ENCODE data around the gene MAP7D2.

DNA sequence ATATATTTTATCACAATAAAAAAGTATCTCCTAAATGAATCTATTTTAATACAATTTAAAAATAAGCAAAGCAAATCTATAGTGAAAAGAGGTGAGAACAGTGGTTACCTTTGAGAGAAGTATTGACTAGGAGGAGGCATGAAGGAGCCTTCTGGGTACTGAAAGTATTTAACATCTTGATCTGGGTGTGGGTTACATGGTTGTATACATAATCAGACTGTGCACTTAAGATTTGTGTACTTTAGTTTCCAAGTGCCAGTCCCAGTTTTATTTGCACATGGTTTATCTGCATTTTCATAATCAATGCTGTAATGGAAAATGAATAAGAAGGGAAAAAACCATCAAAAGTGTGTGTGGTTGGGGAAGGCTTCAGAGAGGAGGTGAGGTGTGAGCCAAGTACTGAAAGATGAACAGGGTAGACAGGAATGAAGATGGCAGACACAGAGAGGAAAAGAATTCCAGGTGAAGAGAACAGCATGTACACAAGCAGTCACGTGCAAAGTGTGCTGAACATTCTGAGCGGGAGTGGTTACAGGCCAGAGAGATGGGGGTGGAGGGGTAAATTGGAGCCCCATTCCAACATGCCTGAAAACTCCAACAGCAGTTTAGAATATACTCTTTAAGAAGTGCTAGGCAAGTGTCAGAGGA, 14.6 kb downstream of the MAP7D2 start:
- TF ChIP-seq, protein P1, sequence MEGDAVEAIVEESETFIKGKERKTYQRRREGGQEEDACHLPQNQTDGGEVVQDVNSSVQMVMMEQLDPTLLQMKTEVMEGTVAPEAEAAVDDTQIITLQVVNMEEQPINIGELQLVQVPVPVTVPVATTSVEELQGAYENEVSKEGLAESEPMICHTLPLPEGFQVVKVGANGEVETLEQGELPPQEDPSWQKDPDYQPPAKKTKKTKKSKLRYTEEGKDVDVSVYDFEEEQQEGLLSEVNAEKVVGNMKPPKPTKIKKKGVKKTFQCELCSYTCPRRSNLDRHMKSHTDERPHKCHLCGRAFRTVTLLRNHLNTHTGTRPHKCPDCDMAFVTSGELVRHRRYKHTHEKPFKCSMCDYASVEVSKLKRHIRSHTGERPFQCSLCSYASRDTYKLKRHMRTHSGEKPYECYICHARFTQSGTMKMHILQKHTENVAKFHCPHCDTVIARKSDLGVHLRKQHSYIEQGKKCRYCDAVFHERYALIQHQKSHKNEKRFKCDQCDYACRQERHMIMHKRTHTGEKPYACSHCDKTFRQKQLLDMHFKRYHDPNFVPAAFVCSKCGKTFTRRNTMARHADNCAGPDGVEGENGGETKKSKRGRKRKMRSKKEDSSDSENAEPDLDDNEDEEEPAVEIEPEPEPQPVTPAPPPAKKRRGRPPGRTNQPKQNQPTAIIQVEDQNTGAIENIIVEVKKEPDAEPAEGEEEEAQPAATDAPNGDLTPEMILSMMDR (IDR thresholded peaks at IDR 0.05; ENCODE audit: low read depth, low read length, missing input control), result no peak
- no peak for TF ChIP-seq SP1 (IDR thresholded peaks at IDR 0.05)
- no peak for TF ChIP-seq TAF1 (conservative IDR thresholded peaks at IDR 0.05)
- TF ChIP-seq, protein P2, sequence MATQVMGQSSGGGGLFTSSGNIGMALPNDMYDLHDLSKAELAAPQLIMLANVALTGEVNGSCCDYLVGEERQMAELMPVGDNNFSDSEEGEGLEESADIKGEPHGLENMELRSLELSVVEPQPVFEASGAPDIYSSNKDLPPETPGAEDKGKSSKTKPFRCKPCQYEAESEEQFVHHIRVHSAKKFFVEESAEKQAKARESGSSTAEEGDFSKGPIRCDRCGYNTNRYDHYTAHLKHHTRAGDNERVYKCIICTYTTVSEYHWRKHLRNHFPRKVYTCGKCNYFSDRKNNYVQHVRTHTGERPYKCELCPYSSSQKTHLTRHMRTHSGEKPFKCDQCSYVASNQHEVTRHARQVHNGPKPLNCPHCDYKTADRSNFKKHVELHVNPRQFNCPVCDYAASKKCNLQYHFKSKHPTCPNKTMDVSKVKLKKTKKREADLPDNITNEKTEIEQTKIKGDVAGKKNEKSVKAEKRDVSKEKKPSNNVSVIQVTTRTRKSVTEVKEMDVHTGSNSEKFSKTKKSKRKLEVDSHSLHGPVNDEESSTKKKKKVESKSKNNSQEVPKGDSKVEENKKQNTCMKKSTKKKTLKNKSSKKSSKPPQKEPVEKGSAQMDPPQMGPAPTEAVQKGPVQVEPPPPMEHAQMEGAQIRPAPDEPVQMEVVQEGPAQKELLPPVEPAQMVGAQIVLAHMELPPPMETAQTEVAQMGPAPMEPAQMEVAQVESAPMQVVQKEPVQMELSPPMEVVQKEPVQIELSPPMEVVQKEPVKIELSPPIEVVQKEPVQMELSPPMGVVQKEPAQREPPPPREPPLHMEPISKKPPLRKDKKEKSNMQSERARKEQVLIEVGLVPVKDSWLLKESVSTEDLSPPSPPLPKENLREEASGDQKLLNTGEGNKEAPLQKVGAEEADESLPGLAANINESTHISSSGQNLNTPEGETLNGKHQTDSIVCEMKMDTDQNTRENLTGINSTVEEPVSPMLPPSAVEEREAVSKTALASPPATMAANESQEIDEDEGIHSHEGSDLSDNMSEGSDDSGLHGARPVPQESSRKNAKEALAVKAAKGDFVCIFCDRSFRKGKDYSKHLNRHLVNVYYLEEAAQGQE (IDR thresholded peaks at IDR 0.05), result no peak
- no peak for TF ChIP-seq RAD21 (IDR thresholded peaks at IDR 0.05)
